ENCODE measurements around the gene HTR3D. TPM values are rescaled to one million over a fixed set of nuclear protein-coding genes. Genes with fewer than 3 reads are reported as not detected.

HTR3D gene
- total RNA-seq, 4 donors from 2014 or later: not detected

- TF ChIP-seq POLR2AphosphoS5 (IDR thresholded peaks at IDR 0.05) (no peak), EP300 (IDR thresholded peaks at IDR 0.05) (no peak), POLR2A (IDR thresholded peaks at IDR 0.05) (no peak), CTCF (IDR thresholded peaks at IDR 0.05) (no peak)
- H3K4me3 ChIP-seq: no peak overlapping the region
- 41% methylated on average over 3 of the region's 3 CpGs for WGBS
- H3K36me3 ChIP-seq: no peaks in the 10 kb centered on the region
- no peaks in the 10 kb centered on the region for H3K27me3 ChIP-seq
- H3K9me3 ChIP-seq: no peaks in the 10 kb centered on the region
- no peak overlapping the region for H3K27ac ChIP-seq
- H3K4me1 ChIP-seq: no peaks in the 10 kb centered on the region
- no peak for DNase-seq (ENCODE audit: low spot score in 2 of 2)
These were observed 53.9 kb downstream of the HTR3D start for GRCh38 chr3:184085389-184085852.

Other genes starting within 250 kb of the HTR3D start
- gene MAP6D1, start 206.2 kb upstream of the HTR3D start, total RNA-seq: 1 to 10 TPM; 4.7 to 7.9 (median 5.7) TPM
- gene PARL, start 146.9 kb upstream of the HTR3D start, total RNA-seq: 10 to 100 TPM; 26.5 to 41.3 (median 32.9) TPM
- 10 to 100 TPM; 10.5 to 18.3 (median 13.8) TPM for gene ABCC5, start 13.9 kb upstream of the HTR3D start, total RNA-seq
- gene HTR3C, start 21.3 kb downstream of the HTR3D start, total RNA-seq: not detected
- 1 to 10 TPM in 1 of 4 donors, not detected in 3; 1.1 TPM for gene HTR3E, start 65.3 kb downstream of the HTR3D start, total RNA-seq
- 10 to 100 TPM; 34.6 to 70.9 (median 46.2) TPM for gene EIF2B5, start 103.6 kb downstream of the HTR3D start, total RNA-seq
- 10 to 100 TPM; 53.6 to 72.7 (median 56.1) TPM for gene DVL3, start 123.6 kb downstream of the HTR3D start, total RNA-seq
- gene AP2M1, start 143.1 kb downstream of the HTR3D start, total RNA-seq: 100 to 1,000 TPM; 112 to 137 (median 121) TPM
- 100 to 1,000 TPM in 1 of 4 donors, 10 to 100 TPM in 3; 44.8 to 121 (median 71.1) TPM for gene ABCF3, start 154.5 kb downstream of the HTR3D start, total RNA-seq
- gene VWA5B2, start 197.8 kb downstream of the HTR3D start, total RNA-seq: under 1 TPM in 1 of 4 donors, not detected in 3; 0.24 TPM
- gene ALG3, start 217.2 kb downstream of the HTR3D start, total RNA-seq: 10 to 100 TPM; 36.6 to 63.0 (median 59.2) TPM
- 10 to 100 TPM in 2 of 4 donors, 1 to 10 TPM in 2; 4.3 to 11.8 (median 10.0) TPM for gene EEF1AKMT4, start 217.9 kb downstream of the HTR3D start, total RNA-seq
- not detected for gene CAMK2N2, start 229.8 kb downstream of the HTR3D start, total RNA-seq
- not detected for gene ECE2, start 244.3 kb downstream of the HTR3D start, total RNA-seq

Data from suprapubic skin (tissue), 4 donors.